ENCODE results near the gene PKP4. TPM values are rescaled to one million over a fixed set of nuclear protein-coding genes. Genes with fewer than 3 reads are reported as not detected.

PKP4 gene
- total RNA-seq, 1 donor from 2014 or later, result 30.3 TPM

DNA sequence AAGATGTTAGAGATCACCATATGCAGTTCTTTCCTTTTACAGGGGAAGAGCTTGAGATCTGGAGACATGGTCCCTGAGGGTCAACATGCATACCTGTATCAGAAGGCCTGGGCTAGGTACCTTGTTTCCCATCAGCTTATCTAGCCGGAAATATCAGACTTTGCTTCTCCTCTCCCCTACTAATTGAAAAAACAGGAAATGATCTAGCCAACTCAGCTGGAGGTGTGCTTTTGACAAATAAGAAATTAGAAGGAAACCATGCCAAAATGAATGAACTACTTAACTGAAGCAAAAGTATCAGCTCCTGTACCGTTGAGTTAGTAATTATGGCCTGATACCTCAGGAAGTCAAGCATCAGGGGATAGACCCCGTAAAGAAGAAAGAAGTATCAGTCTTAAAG lies 20.4 kb downstream of the PKP4 start:
- no peaks in the 10 kb centered on the region for H3K27me3 Mint-ChIP-seq (ENCODE audit: insufficient read depth)
- peaks cover 17% of the 10 kb centered on the region for H3K4me1 Mint-ChIP-seq (ENCODE audit: low read depth)
- intact Hi-C loops (cut with micrococcal nuclease), result no loop called here
- H3K27ac Mint-ChIP-seq, result no peak overlapping the region
- DNase-seq (ENCODE audit: low spot score), result no peak
- no peaks in the 10 kb centered on the region for H3K9me3 Mint-ChIP-seq
- no peaks in the 10 kb centered on the region for H3K36me3 Mint-ChIP-seq (ENCODE audit: low read depth)
- H3K4me3 Mint-ChIP-seq, result no peak overlapping the region

- peaks cover 20% of the 10 kb centered on the region for H3K4me1 Mint-ChIP-seq (ENCODE audit: low read depth)
- no peak overlapping the region for H3K27ac Mint-ChIP-seq
- no peaks in the 10 kb centered on the region for H3K9me3 Mint-ChIP-seq
- H3K27me3 Mint-ChIP-seq (ENCODE audit: insufficient read depth), result no peaks in the 10 kb centered on the region
- H3K36me3 Mint-ChIP-seq (ENCODE audit: low read depth), result no peaks in the 10 kb centered on the region
- intact Hi-C loops (cut with micrococcal nuclease), result no loop called here
- DNase-seq (ENCODE audit: low spot score), result no peak
- no peak overlapping the region for H3K4me3 Mint-ChIP-seq
These were observed 21.5 kb downstream of the PKP4 start for GRCh38 chr2:158478237-158478636.

- intact Hi-C loops (cut with micrococcal nuclease), result no loop called here
- Mint-ChIP-seq H3K27me3 (ENCODE audit: insufficient read depth) (no peaks in the 10 kb centered on the region), H3K4me3 (no peak overlapping the region), H3K9me3 (no peaks in the 10 kb centered on the region), H3K36me3 (ENCODE audit: low read depth) (no peaks in the 10 kb centered on the region), H3K4me1 (ENCODE audit: low read depth) (peaks cover 20% of the 10 kb centered on the region), H3K27ac (no peak overlapping the region)
- no peak for DNase-seq (ENCODE audit: low spot score)
These were observed 22.1 kb downstream of the PKP4 start for GRCh38 chr2:158478816-158479215.

GRCh38 chr2:158481116-158481515 lies 24.4 kb downstream of the PKP4 start:
- no peak overlapping the region for H3K27ac Mint-ChIP-seq
- H3K9me3 Mint-ChIP-seq, result no peaks in the 10 kb centered on the region
- H3K27me3 Mint-ChIP-seq (ENCODE audit: insufficient read depth), result no peaks in the 10 kb centered on the region
- no peak overlapping the region for H3K4me3 Mint-ChIP-seq
- peaks cover 30% of the 10 kb centered on the region for H3K4me1 Mint-ChIP-seq (ENCODE audit: low read depth)
- H3K36me3 Mint-ChIP-seq (ENCODE audit: low read depth), result no peaks in the 10 kb centered on the region
- intact Hi-C loops (cut with micrococcal nuclease), result no loop called here
- no peak for DNase-seq (ENCODE audit: low spot score)

DNA sequence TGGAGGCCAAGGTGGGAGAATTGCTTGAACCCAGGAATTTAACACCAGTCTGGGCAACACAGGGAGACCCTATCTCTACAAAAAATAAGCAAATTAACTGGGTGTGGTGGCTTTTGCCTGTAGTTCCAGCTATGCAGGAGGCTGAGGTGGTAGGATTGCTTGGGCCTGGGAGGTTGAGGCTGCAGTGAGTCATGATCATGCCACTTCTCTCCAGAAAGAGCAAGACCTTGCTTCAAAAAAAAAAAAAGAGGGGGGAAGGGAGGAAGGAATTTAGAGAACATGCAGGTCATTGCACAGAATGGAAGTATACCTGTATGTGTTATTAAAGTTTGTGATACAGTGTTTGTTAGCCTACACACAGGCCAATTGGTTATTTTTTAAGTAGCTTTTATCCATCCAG lies 25.8 kb downstream of the PKP4 start:
- intact Hi-C loops (cut with micrococcal nuclease), result no loop called here
- no peak overlapping the region for H3K4me3 Mint-ChIP-seq
- no peak for DNase-seq (ENCODE audit: low spot score)
- H3K9me3 Mint-ChIP-seq, result no peaks in the 10 kb centered on the region
- H3K4me1 Mint-ChIP-seq (ENCODE audit: low read depth), result peaks cover 22% of the 10 kb centered on the region
- no peaks in the 10 kb centered on the region for H3K27me3 Mint-ChIP-seq (ENCODE audit: insufficient read depth)
- H3K36me3 Mint-ChIP-seq (ENCODE audit: low read depth), result no peaks in the 10 kb centered on the region
- no peak overlapping the region for H3K27ac Mint-ChIP-seq

DNA sequence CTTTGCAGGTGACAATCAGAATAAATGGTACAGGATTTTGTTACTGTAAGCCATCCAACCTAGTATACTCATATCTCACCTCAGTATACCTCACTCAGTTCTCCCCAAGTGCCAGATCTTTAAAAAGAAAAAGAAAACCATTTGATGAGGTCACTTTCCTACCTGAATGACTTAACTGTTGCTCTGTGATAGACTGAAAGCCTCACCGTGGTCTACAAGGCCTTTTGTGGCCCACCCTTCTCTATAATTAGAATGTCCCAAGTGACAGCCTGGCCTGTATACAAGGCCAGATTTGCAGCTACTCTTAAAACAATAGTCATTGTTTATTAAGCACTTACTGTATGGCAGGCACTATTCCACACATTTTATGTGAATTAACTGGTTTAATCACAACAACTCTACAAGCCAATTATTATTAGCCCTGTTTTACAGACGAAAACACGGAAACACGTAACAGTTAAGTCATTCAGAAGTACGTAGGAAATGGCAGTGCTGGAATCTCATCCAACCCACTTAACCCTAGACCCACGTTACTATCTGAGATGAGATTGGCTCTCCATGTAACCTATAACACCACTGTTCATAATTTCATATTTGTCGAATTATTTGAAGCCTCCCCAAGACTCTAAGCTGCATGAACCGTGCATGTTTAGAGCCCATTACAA lies 28.3 kb downstream of the PKP4 start:
- DNase-seq (ENCODE audit: low spot score), result no peak
- peaks cover 15% of the 10 kb centered on the region for H3K4me1 Mint-ChIP-seq (ENCODE audit: low read depth)
- intact Hi-C loops (cut with micrococcal nuclease), result no loop called here
- no peak overlapping the region for H3K4me3 Mint-ChIP-seq
- no peak overlapping the region for H3K27ac Mint-ChIP-seq
- H3K36me3 Mint-ChIP-seq (ENCODE audit: low read depth), result no peaks in the 10 kb centered on the region
- H3K27me3 Mint-ChIP-seq (ENCODE audit: insufficient read depth), result no peaks in the 10 kb centered on the region
- H3K9me3 Mint-ChIP-seq, result no peaks in the 10 kb centered on the region

DNA sequence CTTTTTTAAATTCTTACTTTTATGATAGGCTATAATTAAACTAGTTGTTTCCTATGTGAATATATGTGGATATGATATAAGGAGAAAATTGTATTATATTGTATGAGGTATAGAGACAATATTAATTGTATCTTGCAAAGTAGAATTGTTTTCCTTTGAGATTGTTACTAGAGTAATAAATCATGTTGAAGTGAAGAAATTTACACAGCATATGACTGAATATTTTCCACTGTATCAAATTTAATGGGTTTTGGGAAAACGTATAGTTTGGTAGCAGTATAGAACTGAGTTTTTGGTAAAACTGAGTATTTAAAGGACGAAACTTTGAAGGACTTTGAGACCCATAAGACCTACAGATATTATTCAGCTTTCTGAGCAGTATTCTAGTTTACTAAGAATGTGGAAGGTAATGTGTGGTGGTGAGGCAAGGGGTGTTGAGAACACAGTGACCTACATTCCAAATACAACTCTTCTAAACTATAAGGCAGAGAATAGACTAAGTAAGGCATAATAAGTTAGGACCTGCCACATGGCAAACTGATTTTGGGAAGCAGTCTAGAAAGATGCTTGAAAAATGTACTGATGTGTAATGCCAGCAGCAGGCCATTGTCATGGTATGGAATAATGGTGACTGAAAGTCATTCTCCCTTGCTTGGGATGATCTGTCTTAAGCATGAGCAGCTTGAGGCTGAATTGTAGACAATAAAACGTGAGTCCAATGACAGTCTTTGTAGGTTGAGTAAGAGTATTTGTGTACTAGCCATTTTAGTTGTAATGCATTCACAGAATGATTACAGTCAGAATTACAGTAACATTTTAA lies 29.6 kb downstream of the PKP4 start:
- Mint-ChIP-seq H3K36me3 (ENCODE audit: low read depth) (no peaks in the 10 kb centered on the region), H3K4me3 (no peak overlapping the region), H3K27ac (no peak overlapping the region), H3K4me1 (ENCODE audit: low read depth) (peaks cover 15% of the 10 kb centered on the region), H3K27me3 (ENCODE audit: insufficient read depth) (no peaks in the 10 kb centered on the region), H3K9me3 (no peaks in the 10 kb centered on the region)
- intact Hi-C loops (cut with micrococcal nuclease), result no loop called here
- no peak for DNase-seq (ENCODE audit: low spot score)

- DNase-seq (ENCODE audit: low spot score), result no peak
- H3K4me1 Mint-ChIP-seq (ENCODE audit: low read depth), result peaks cover 15% of the 10 kb centered on the region
- no peaks in the 10 kb centered on the region for H3K36me3 Mint-ChIP-seq (ENCODE audit: low read depth)
- H3K4me3 Mint-ChIP-seq, result no peak overlapping the region
- intact Hi-C loops (cut with micrococcal nuclease), result no loop called here
- no peaks in the 10 kb centered on the region for H3K27me3 Mint-ChIP-seq (ENCODE audit: insufficient read depth)
- no peaks in the 10 kb centered on the region for H3K9me3 Mint-ChIP-seq
- no peak overlapping the region for H3K27ac Mint-ChIP-seq
These were observed 30.2 kb downstream of the PKP4 start for GRCh38 chr2:158486970-158487325.

GRCh38 chr2:158487419-158487818 lies 30.7 kb downstream of the PKP4 start:
- H3K4me3 Mint-ChIP-seq, result no peak overlapping the region
- H3K27ac Mint-ChIP-seq, result no peak overlapping the region
- no peak for DNase-seq (ENCODE audit: low spot score)
- H3K9me3 Mint-ChIP-seq, result no peaks in the 10 kb centered on the region
- H3K27me3 Mint-ChIP-seq (ENCODE audit: insufficient read depth), result no peaks in the 10 kb centered on the region
- H3K36me3 Mint-ChIP-seq (ENCODE audit: low read depth), result no peaks in the 10 kb centered on the region
- H3K4me1 Mint-ChIP-seq (ENCODE audit: low read depth), result peaks cover 11% of the 10 kb centered on the region
- intact Hi-C loops (cut with micrococcal nuclease), result no loop called here

DNA sequence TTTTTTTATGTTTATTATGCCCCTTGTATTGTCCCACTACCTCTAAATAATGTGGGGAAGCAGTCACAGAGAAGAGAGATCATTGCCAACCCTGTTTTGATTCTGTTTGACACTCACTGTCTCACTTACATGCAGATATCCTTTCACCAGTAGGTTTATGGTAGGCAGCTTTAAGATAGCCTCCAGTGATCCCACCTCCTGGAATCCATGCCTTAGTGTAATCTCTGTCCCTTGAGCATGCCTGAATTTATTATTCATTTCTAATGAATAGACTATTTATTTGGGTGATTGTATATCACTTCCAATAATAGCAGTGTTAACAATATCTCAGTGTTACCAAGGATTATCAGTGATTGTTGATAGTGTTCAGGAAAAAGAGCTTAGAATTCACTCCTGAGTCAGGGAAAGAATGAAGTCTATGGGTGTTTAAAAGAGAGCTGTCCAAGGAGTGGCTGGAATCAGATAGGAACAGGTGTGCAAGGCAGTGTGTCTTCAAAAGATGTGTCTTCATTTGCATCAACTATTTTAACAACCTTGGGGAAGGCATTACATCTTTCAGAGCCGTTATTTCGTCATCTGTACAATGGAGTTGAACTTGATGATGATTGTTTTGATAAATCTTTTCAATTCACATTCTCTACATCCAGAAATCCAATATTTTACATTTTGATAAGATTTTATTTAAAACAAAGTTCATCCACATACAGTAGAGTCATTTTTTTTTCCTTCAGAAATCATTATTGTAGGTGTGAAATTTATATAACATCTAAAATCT lies 31.9 kb downstream of the PKP4 start:
- H3K36me3 Mint-ChIP-seq (ENCODE audit: low read depth), result no peaks in the 10 kb centered on the region
- H3K27me3 Mint-ChIP-seq (ENCODE audit: insufficient read depth), result no peaks in the 10 kb centered on the region
- DNase-seq (ENCODE audit: low spot score), result no peak
- H3K4me1 Mint-ChIP-seq (ENCODE audit: low read depth), result peaks cover 10% of the 10 kb centered on the region
- H3K4me3 Mint-ChIP-seq, result no peak overlapping the region
- no peaks in the 10 kb centered on the region for H3K9me3 Mint-ChIP-seq
- intact Hi-C loops (cut with micrococcal nuclease), result no loop called here
- H3K27ac Mint-ChIP-seq, result no peak overlapping the region

DNA sequence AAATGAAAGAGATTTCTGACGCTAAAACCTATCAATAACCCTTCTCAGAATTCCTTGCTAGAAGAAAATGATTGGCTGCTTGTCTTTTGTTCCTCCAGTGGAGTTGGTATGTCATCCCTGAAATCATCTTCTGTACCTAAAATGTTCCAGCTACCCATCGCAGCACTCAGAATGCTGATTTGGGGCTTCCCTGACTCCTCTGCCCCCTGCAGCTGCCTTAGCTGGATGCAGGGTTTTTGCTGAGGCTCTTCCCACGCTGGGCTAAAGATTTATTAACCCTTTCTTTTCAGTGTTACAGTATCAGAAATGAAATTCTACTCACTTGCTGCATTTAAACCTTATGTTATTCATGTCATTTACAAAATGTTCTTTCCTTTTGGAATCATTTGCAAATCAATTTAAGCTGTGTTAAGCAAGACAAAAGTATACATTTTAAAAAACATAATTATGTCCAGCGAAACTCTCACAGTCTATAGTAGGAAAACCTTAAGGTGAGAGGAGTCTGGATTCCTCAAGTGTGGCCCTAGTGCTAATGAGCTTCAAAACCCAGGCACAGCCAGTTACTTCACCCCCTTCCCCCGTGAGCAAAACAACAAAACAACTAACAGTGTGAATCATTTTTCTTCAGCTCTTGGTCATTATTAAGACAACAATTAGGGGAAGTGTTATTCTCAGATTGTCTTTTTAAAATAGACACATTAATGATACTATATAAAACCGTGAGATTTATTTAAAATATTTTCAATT lies 32.8 kb downstream of the PKP4 start:
- H3K9me3 Mint-ChIP-seq, result no peaks in the 10 kb centered on the region
- H3K4me1 Mint-ChIP-seq (ENCODE audit: low read depth), result peaks cover 7% of the 10 kb centered on the region
- no peaks in the 10 kb centered on the region for H3K36me3 Mint-ChIP-seq (ENCODE audit: low read depth)
- H3K4me3 Mint-ChIP-seq, result no peak overlapping the region
- H3K27ac Mint-ChIP-seq, result no peak overlapping the region
- no peaks in the 10 kb centered on the region for H3K27me3 Mint-ChIP-seq (ENCODE audit: insufficient read depth)
- intact Hi-C loops (cut with micrococcal nuclease), result no loop called here
- no peak for DNase-seq (ENCODE audit: low spot score)

GRCh38 chr2:158491072-158491471 lies 34.3 kb downstream of the PKP4 start:
- no peak overlapping the region for H3K27ac Mint-ChIP-seq

More at GRCh38 chr2:158491072-158491471, 34.3 kb downstream of the PKP4 start:
- intact Hi-C loops (cut with micrococcal nuclease), result no loop called here
- Mint-ChIP-seq H3K9me3 (no peaks in the 10 kb centered on the region), H3K4me3 (no peak overlapping the region), H3K36me3 (ENCODE audit: low read depth) (no peaks in the 10 kb centered on the region), H3K4me1 (ENCODE audit: low read depth) (no peaks in the 10 kb centered on the region), H3K27me3 (ENCODE audit: insufficient read depth) (no peaks in the 10 kb centered on the region)
- DNase-seq (ENCODE audit: low spot score), result no peak

Measured in activated T-helper 1 cell treated with anti-CD3 and anti-CD28 coated beads, Interleukin-12 subunit alpha, Interleukin-12 subunit beta, Interleukin-2, Interleukin-4 antibody, amounts not matched to agents 30 ng/mL and 10 ng/mL and 1 ng/mL, durations not matched to agents 14 hours and 24 hours and 36 hours (primary cell).